Breast epithelium (tissue), 4 donors: ENCODE results near the gene CASP3. TPM values are rescaled to one million over a fixed set of nuclear protein-coding genes. Genes with fewer than 3 reads are reported as not detected.
"Not testable (repeated sequence)": the region's sequence is repeated elsewhere in the genome, so short reads cannot be mapped to it uniquely, and the experiment has no call there.

Source experiments
- DNase-seq, 2 donors: peaks; one replicate each; pipeline ENCODE4 v3.0.0-alpha.2; 2019; ENCODE audit warnings: low spot score in 2 of 2
- H3K27ac ChIP-seq, 2 donors: fragments of 200-600 bp; sonication (generic) in 1 of 2; one replicate each; pipeline ENCODE4 v1.5.1; 2016 to 2019; ENCODE audit warnings: mild to moderate bottlenecking in 1 of 2
- H3K27me3 ChIP-seq, 2 donors: fragments of 200-600 bp; sonication (generic) in 1 of 2; one replicate each; pipeline versions ENCODE4 v1.5.1 to v1.6.0; 2017 to 2019; ENCODE audit warnings: control low read depth in 1 of 2, mild to moderate bottlenecking in 1 of 2
- H3K36me3 ChIP-seq: fragments of 200-600 bp; one replicate; pipeline ENCODE4 v1.5.1; 2019
- H3K4me1 ChIP-seq, 2 donors: fragments of 200-600 bp; sonication (generic); one replicate each; pipeline ENCODE4 v1.5.1; 2016 to 2019; ENCODE audit warnings: control low read depth in 1 of 2
- H3K4me3 ChIP-seq, 3 donors: fragments of 200-600 bp; sonication (generic); 1 replicate in 2 of 3; 2 replicates in 1 of 3; pipeline ENCODE4 v1.5.1; 2016 to 2019; ENCODE audit warnings: mild to moderate bottlenecking in 3 of 3, moderate library complexity in 2 of 3
- H3K9me3 ChIP-seq, 2 donors: fragments of 200-600 bp; sonication (generic) in 1 of 2; one replicate each; pipeline ENCODE4 v1.5.1; 2016 to 2019; ENCODE audit warnings: control low read depth in 1 of 2
- POLR2A ChIP-seq: fragments of 450-650 bp; IDR thresholded peaks from one replicate; pipeline ENCODE4 v1.6.1; 2016; ENCODE audit warnings: antibody characterized with exemption, mild to moderate bottlenecking, moderate library complexity
- POLR2AphosphoS5 ChIP-seq, 3 donors: sonication (generic); formaldehyde crosslinking; IDR thresholded peaks; one replicate each; pipeline ENCODE4 v1.6.1; 2017; ENCODE audit warnings: antibody characterized with exemption in 3 of 3
- intact Hi-C: fragments of 100-400 bp; cut with DNase I; formaldehyde crosslinking; loops from one replicate; pipeline ENCODE4 v1.15.1; 2023; ENCODE audit warnings: low total_unique reads
- total RNA-seq, 3 donors: library from RNA; depleted of rRNA; stranded (reverse); fragments of >200 nt; gene quantifications; one replicate each; pipeline ENCODE4 v1.1.0, GENCODE V29; 2016
- TF ChIP-seq, protein P1 (sequence below), 3 donors: fragments of 450-650 bp; IDR thresholded peaks; one replicate each; pipeline ENCODE4 v1.5.1; 2016 to 2017; ENCODE audit warnings: antibody characterized with exemption in 3 of 3, mild to moderate bottlenecking in 3 of 3, moderate library complexity in 3 of 3

CASP3 gene
- total RNA-seq, 3 donors from 2014 or later, result 16.4 to 20.9 (median 16.6) TPM

GRCh38 chr4:184653650-184654049 lies 4.4 kb upstream of the CASP3 start:
- Histone ChIP-seq H3K4me3 (no peak overlapping the region), H3K9me3 (no peaks in the 10 kb centered on the region), H3K27ac (no peak overlapping the region), H3K36me3 (no peaks in the 10 kb centered on the region), H3K4me1 (no peaks in the 10 kb centered on the region), H3K27me3 (no peaks in the 10 kb centered on the region)
- DNase-seq, result no peak
- intact Hi-C loops, result no loop called here
- no peak for TF ChIP-seq POLR2AphosphoS5 (IDR thresholded peaks at IDR 0.05)
- TF ChIP-seq POLR2A, result no peak
- TF ChIP-seq, protein P1, sequence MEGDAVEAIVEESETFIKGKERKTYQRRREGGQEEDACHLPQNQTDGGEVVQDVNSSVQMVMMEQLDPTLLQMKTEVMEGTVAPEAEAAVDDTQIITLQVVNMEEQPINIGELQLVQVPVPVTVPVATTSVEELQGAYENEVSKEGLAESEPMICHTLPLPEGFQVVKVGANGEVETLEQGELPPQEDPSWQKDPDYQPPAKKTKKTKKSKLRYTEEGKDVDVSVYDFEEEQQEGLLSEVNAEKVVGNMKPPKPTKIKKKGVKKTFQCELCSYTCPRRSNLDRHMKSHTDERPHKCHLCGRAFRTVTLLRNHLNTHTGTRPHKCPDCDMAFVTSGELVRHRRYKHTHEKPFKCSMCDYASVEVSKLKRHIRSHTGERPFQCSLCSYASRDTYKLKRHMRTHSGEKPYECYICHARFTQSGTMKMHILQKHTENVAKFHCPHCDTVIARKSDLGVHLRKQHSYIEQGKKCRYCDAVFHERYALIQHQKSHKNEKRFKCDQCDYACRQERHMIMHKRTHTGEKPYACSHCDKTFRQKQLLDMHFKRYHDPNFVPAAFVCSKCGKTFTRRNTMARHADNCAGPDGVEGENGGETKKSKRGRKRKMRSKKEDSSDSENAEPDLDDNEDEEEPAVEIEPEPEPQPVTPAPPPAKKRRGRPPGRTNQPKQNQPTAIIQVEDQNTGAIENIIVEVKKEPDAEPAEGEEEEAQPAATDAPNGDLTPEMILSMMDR (IDR thresholded peaks at IDR 0.05), result no peak

DNA sequence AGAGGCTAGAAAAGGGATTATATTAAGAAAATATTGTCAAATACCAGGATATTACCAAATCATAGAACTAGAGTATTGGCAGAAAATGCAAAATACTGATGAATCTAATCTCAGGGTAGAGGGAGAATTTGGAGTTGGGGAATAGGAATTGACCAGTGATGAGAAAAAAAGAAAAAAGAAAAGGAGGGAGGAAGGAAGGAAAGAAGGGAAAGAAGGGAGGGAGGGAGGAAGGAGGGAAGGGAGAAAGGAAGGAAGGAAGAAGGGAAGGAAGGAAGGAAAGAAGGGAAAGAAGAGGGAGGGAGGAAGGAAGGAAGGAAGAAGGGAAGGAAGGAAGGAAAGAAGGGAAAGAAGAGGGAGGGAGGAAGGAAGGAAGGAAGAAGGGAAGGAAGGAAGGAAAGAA lies 3.4 kb upstream of the CASP3 start:
- H3K4me3 ChIP-seq, result not testable (repeated sequence)

DNA sequence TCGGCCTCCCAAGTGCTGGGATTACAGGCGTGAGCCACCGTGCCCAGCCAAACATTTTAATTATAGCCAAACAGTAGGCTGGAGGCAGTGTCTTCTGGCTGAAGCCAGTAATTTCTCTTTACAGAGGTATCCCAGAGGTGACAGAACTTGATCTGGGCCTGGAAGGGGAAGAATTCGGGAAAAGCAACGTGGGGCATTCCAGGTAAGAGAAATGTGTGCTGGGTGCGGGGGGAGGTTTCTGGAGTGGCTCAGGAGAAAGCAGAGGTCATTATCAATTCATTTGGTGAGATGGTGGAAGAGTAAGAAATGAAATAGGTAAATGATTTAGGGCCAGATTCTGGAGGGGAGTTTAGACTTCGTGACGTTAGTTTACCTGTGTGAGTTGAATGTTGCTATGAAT lies 2.7 kb upstream of the CASP3 start:
- peaks cover 4 to 11% of the 10 kb centered on the region in 2 donors for H3K4me1 ChIP-seq
- no peaks in the 10 kb centered on the region for H3K27me3 ChIP-seq
- H3K9me3 ChIP-seq, result no peaks in the 10 kb centered on the region
- TF ChIP-seq POLR2A (no peak), POLR2AphosphoS5 (IDR thresholded peaks at IDR 0.05) (no peak)
- TF ChIP-seq, protein P1 (IDR thresholded peaks at IDR 0.05), result no peak
- H3K4me3 ChIP-seq, result no peak overlapping the region
- DNase-seq, result no peak
- H3K27ac ChIP-seq, result no peak overlapping the region
- intact Hi-C loops, result no loop called here
- no peaks in the 10 kb centered on the region for H3K36me3 ChIP-seq

More for the DNA sequence above, 3.4 kb upstream of the CASP3 start:
- intact Hi-C loops, H3K9me3 ChIP-seq, H3K36me3 ChIP-seq, H3K27me3 ChIP-seq, H3K27ac ChIP-seq, DNase-seq, H3K4me1 ChIP-seq: not testable (repeated sequence)

DNA sequence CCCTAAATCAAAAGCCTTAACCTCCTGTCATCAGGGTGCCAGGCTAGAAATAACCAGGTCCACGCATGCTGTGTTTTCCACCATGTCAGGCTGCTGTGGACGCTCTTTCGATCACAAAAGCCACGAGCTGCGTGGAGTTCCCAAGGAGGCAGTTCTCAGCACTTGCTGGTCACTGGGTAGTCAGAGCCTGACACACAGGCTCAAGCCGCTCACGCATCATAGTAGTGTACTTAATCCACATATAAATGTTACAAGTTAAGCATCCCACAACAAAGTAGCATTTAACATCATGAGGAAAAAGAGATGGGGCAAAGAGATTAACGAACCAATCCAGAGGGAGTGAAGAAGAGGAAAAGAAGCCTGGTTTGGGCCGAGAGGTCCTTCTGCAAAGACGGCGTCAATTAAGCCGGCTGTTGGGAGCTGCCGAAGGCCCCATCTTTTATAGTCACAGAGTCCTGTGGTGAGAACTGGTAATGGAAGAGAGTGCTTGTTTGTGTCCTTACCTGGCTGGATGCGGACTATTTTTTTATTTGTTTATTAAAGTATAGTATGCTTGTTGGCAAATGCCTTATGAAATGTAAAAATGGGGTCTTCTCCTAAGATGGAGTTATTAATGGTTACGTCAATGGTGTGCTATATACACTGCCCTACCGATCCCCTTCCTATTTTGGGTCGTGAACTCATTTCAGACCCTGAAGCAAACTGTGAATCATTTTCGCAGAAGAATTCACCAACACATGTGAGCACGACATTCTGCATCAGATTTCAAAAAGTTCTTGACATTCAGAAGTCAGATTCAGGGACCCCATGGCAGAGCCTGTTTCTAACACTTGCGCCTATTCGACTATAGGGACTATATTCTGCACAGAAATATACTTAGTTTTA lies 966 bp upstream of the CASP3 start:
- H3K27ac ChIP-seq, result peak overlapping the region; percentile 90 to 96
- no peaks in the 10 kb centered on the region for H3K36me3 ChIP-seq
- peaks cover 4 to 11% of the 10 kb centered on the region in 2 donors for H3K4me1 ChIP-seq
- no peak for TF ChIP-seq POLR2AphosphoS5 (IDR thresholded peaks at IDR 0.05)
- TF ChIP-seq, protein P1 (IDR thresholded peaks at IDR 0.05), result no peak
- intact Hi-C loops, result no loop called here
- H3K9me3 ChIP-seq, result no peaks in the 10 kb centered on the region
- DNase-seq, result peak in 1 of 2 donors; percentile 25
- no peaks in the 10 kb centered on the region for H3K27me3 ChIP-seq
- H3K4me3 ChIP-seq, result peak overlapping the region; percentile 70 to 90 (median 80)

- TF ChIP-seq POLR2A (no peak), POLR2AphosphoS5 (IDR thresholded peaks at IDR 0.05) (no peak)
- H3K4me1 ChIP-seq, result peaks cover 4 to 11% of the 10 kb centered on the region in 2 donors
- DNase-seq, result peak; percentile 28 to 71
- H3K9me3 ChIP-seq, result no peaks in the 10 kb centered on the region
- intact Hi-C loops, result no loop called here
- H3K27ac ChIP-seq, result peak overlapping the region; percentile 90 to 96
- H3K4me3 ChIP-seq, result peak overlapping the region; percentile 70 to 90 (median 80)
- no peaks in the 10 kb centered on the region for H3K36me3 ChIP-seq
- H3K27me3 ChIP-seq, result no peaks in the 10 kb centered on the region
Observed at GRCh38 chr4:184648313-184649025, 778 bp downstream of the CASP3 start.

- peak overlapping the region; percentile 70 to 90 (median 80) for H3K4me3 ChIP-seq
- H3K9me3 ChIP-seq, result no peaks in the 10 kb centered on the region
- intact Hi-C loops, result no loop called here
- no peaks in the 10 kb centered on the region for H3K27me3 ChIP-seq
- H3K27ac ChIP-seq, result peak overlapping the region; percentile 90 to 96
- TF ChIP-seq POLR2A, result no peak
- no peak for TF ChIP-seq POLR2AphosphoS5 (IDR thresholded peaks at IDR 0.05)
- TF ChIP-seq, protein P1 (IDR thresholded peaks at IDR 0.05), result no peak
- H3K4me1 ChIP-seq, result peaks cover 4 to 11% of the 10 kb centered on the region in 2 donors
- no peaks in the 10 kb centered on the region for H3K36me3 ChIP-seq
- DNase-seq, result no peak
Observed at GRCh38 chr4:184648054-184648312, 1.3 kb downstream of the CASP3 start.
